Neuronal stem cell (in vitro differentiated cells): ENCODE results near the gene ARID4B.

Experiments
- DNase-seq: peaks from one replicate; pipeline ENCODE4 v3.0.0-alpha.2; 2013; ENCODE audit warnings: low spot score
- H2AFZ ChIP-seq: one replicate; pipeline ENCODE4 v1.6.1; 2013; ENCODE audit warnings: mild to moderate bottlenecking, low read length, inconsistent platforms
- H2AK5ac ChIP-seq: 2 replicates; pipeline ENCODE4 v1.6.1; 2013; ENCODE audit warnings: low read depth, mild to moderate bottlenecking, inconsistent platforms, low read length, moderate library complexity, mixed read lengths
- H2BK120ac ChIP-seq: 2 replicates; pipeline ENCODE4 v1.6.1; 2013; ENCODE audit warnings: low read depth, mild to moderate bottlenecking, inconsistent platforms, low read length, moderate library complexity, mixed read lengths
- H2BK12ac ChIP-seq: one replicate; pipeline ENCODE4 v1.6.1; 2013; ENCODE audit warnings: low read length, inconsistent platforms
- H2BK15ac ChIP-seq: 2 replicates; pipeline ENCODE4 v1.6.1; 2013; ENCODE audit warnings: mild to moderate bottlenecking, low read length, inconsistent platforms, mixed read lengths
- H2BK5ac ChIP-seq: one replicate; pipeline ENCODE4 v1.6.1; 2013; ENCODE audit warnings: inconsistent platforms, mild to moderate bottlenecking, low read length, moderate library complexity
- H3K14ac ChIP-seq: one replicate; pipeline ENCODE4 v1.6.1; 2013; ENCODE audit warnings: low read length, inconsistent platforms
- H3K18ac ChIP-seq: 2 replicates; pipeline ENCODE4 v1.6.1; 2013; ENCODE audit warnings: low read length, inconsistent platforms
- H3K23ac ChIP-seq: 2 replicates; pipeline ENCODE4 v1.6.1; 2013; ENCODE audit warnings: low read depth, mild to moderate bottlenecking, mixed read lengths, low read length, inconsistent platforms; ENCODE audit not compliant: poor library complexity
- H3K27ac ChIP-seq: replicated peaks from 3 replicates; pipeline ENCODE4 v1.5.1; 2013; ENCODE audit warnings: low read length, inconsistent platforms
- H3K27me3 ChIP-seq, 3 experiments: 2 replicates each; pipeline ENCODE4 v1.6.1; 2013; ENCODE audit warnings: low read length in 3 of 3, mild to moderate bottlenecking in 2 of 3, inconsistent platforms in 1 of 3, low read depth in 1 of 3, mixed read lengths in 1 of 3, moderate library complexity in 1 of 3; ENCODE audit not compliant: control insufficient read depth in 3 of 3, insufficient read depth in 3 of 3
- H3K36me3 ChIP-seq, 2 donors: replicated peaks in 1 of 2; 2 replicates each; pipeline ENCODE4 v1.6.1; 2013; ENCODE audit warnings: low read length in 2 of 2; ENCODE audit not compliant: control insufficient read depth in 2 of 2, insufficient read depth in 2 of 2
- H3K4ac ChIP-seq: 2 replicates; pipeline ENCODE4 v1.6.1; 2013; ENCODE audit warnings: inconsistent platforms, mild to moderate bottlenecking, low read length, moderate library complexity
- H3K4me1 ChIP-seq, 2 donors: 1 replicate in 1 of 2; 2 replicates in 1 of 2; pipeline ENCODE4 v1.6.1; 2013; ENCODE audit warnings: low read length in 2 of 2, low read depth in 1 of 2; ENCODE audit not compliant: control insufficient read depth in 2 of 2, insufficient read depth in 1 of 2
- H3K4me2 ChIP-seq: one replicate; pipeline ENCODE4 v1.6.1; 2013; ENCODE audit warnings: mild to moderate bottlenecking, low read length, inconsistent platforms; ENCODE audit not compliant: insufficient read depth, poor library complexity, severe bottlenecking
- H3K4me3 ChIP-seq, 2 donors: 2 replicates each; pipeline ENCODE4 v1.5.1; 2013; ENCODE audit warnings: low read length in 2 of 2, mild to moderate bottlenecking in 2 of 2, inconsistent platforms in 1 of 2, moderate library complexity in 1 of 2
- H3K79me1 ChIP-seq: one replicate; pipeline ENCODE4 v1.6.1; 2013; ENCODE audit warnings: low read depth, mild to moderate bottlenecking, inconsistent platforms, low read length, moderate library complexity
- H3K9ac ChIP-seq: one replicate; pipeline ENCODE4 v1.6.1; 2013; ENCODE audit warnings: mild to moderate bottlenecking, low read depth, low read length, inconsistent platforms; ENCODE audit not compliant: poor library complexity
- H3K9me3 ChIP-seq, 2 donors: replicated peaks in 1 of 2; 2 replicates each; pipeline versions ENCODE3 to v1.6.1; 2013; ENCODE audit warnings: low read length in 2 of 2, mild to moderate bottlenecking in 2 of 2, inconsistent platforms in 1 of 2, low read depth in 1 of 2, mixed read lengths in 1 of 2, moderate library complexity in 1 of 2; ENCODE audit not compliant: control insufficient read depth in 2 of 2, insufficient read depth in 1 of 2
- H4K8ac ChIP-seq: one replicate; pipeline ENCODE4 v1.6.1; 2013; ENCODE audit warnings: low read depth, mild to moderate bottlenecking, inconsistent platforms, low read length, moderate library complexity
- H4K91ac ChIP-seq: one replicate; pipeline ENCODE4 v1.6.1; 2013; ENCODE audit warnings: low read length, low read depth, mild to moderate bottlenecking, inconsistent platforms; ENCODE audit not compliant: poor library complexity
- WGBS, 2 donors: extraction: QIAGEN DNeasy Blood & Tissue Kit; methylation state at CpG; one replicate each; pipeline ENCODE4 v1.1.7; 2013; ENCODE audit warnings: missing lambda C conversion rate in 2 of 2, mixed read lengths in 1 of 2; ENCODE audit not compliant: insufficient read length in 2 of 2, insufficient replicate concordance in 1 of 2; ENCODE audit errors: extremely low coverage in 2 of 2; 5-methylcytosine and 5-hydroxymethylcytosine counted together

The ARID4B gene

GRCh38 chr1:235240960-235241359, 87.0 kb downstream of the ARID4B start:
- Histone ChIP-seq H2BK120ac (no peak overlapping the region), H4K8ac (no peak overlapping the region), H3K14ac (no peak overlapping the region), H3K4me1 (no peaks in the 10 kb centered on the region), H2AK5ac (no peak overlapping the region), H2BK15ac (no peak overlapping the region), H3K4ac (no peak overlapping the region), H3K9me3 (no peaks in the 10 kb centered on the region), H2BK5ac (no peak overlapping the region), H3K79me1 (no peaks in the 10 kb centered on the region), H2AFZ (no peak overlapping the region), H3K36me3 (peaks cover 7 to 85% of the 10 kb centered on the region in 2 donors), H4K91ac (no peak overlapping the region), H2BK12ac (no peak overlapping the region), H3K27ac (no peak overlapping the region), H3K18ac (no peak overlapping the region), H3K4me3 (no peak overlapping the region), H3K27me3 (no peaks in the 10 kb centered on the region), H3K4me2 (no peak overlapping the region), H3K9ac (no peak overlapping the region), H3K23ac (no peak overlapping the region)
- no peak for DNase-seq

GRCh38 chr1:235239851-235240250, 88.1 kb downstream of the ARID4B start:
- Histone ChIP-seq H2AFZ (no peak overlapping the region), H3K23ac (no peak overlapping the region), H4K91ac (no peak overlapping the region), H2BK120ac (no peak overlapping the region), H3K9ac (no peak overlapping the region), H3K9me3 (no peaks in the 10 kb centered on the region), H3K4me3 (no peak overlapping the region), H2BK12ac (no peak overlapping the region), H3K18ac (no peak overlapping the region), H2BK5ac (no peak overlapping the region), H3K4ac (no peak overlapping the region), H3K79me1 (no peaks in the 10 kb centered on the region), H2AK5ac (no peak overlapping the region), H3K27me3 (no peaks in the 10 kb centered on the region), H3K4me2 (no peak overlapping the region), H3K27ac (no peak overlapping the region), H3K14ac (no peak overlapping the region), H2BK15ac (no peak overlapping the region), H3K36me3 (peaks cover 8 to 85% of the 10 kb centered on the region in 2 donors), H4K8ac (no peak overlapping the region), H3K4me1 (no peaks in the 10 kb centered on the region)
- no peak for DNase-seq
- WGBS, 2 donors, result no CpG with 5 or more reads among the region's 2 CpGs

- no peak overlapping the region for H2BK12ac ChIP-seq
- H2BK5ac ChIP-seq, result no peak overlapping the region
- no peak overlapping the region for H3K18ac ChIP-seq
- no CpG with 5 or more reads among the region's 4 CpGs for WGBS, 2 donors
- H4K8ac ChIP-seq, result no peak overlapping the region
- H2AK5ac ChIP-seq, result no peak overlapping the region
- no peak overlapping the region for H2BK15ac ChIP-seq
- no peak overlapping the region for H4K91ac ChIP-seq
- H3K79me1 ChIP-seq, result no peaks in the 10 kb centered on the region
- H3K36me3 ChIP-seq, result peaks cover 8 to 85% of the 10 kb centered on the region in 2 donors
- H3K9me3 ChIP-seq, result no peaks in the 10 kb centered on the region
- H3K9ac ChIP-seq, result no peak overlapping the region
- no peaks in the 10 kb centered on the region for H3K27me3 ChIP-seq
- no peak overlapping the region for H2BK120ac ChIP-seq
- no peak overlapping the region for H3K4ac ChIP-seq
- H3K4me1 ChIP-seq, result no peaks in the 10 kb centered on the region
- no peak overlapping the region for H3K23ac ChIP-seq
- H3K14ac ChIP-seq, result no peak overlapping the region
- no peak overlapping the region for H3K4me2 ChIP-seq
- no peak overlapping the region for H2AFZ ChIP-seq
- H3K4me3 ChIP-seq, result no peak overlapping the region
- no peak for DNase-seq
- no peak overlapping the region for H3K27ac ChIP-seq
Measured at GRCh38 chr1:235238558-235238957, 89.4 kb downstream of the ARID4B start.

GRCh38 chr1:235236128-235236527, 91.9 kb downstream of the ARID4B start:
- Histone ChIP-seq H3K79me1 (no peaks in the 10 kb centered on the region), H4K91ac (no peak overlapping the region), H3K4me3 (no peak overlapping the region), H3K4ac (no peak overlapping the region), H4K8ac (no peak overlapping the region), H3K4me1 (no peaks in the 10 kb centered on the region), H2BK15ac (no peak overlapping the region), H3K27me3 (no peaks in the 10 kb centered on the region), H3K18ac (no peak overlapping the region), H3K36me3 (peaks cover 8 to 91% of the 10 kb centered on the region in 2 donors), H3K14ac (no peak overlapping the region), H2AFZ (no peak overlapping the region), H2BK12ac (no peak overlapping the region), H3K27ac (no peak overlapping the region), H3K9ac (no peak overlapping the region), H3K23ac (no peak overlapping the region), H2AK5ac (no peak overlapping the region), H3K9me3 (no peaks in the 10 kb centered on the region), H2BK5ac (no peak overlapping the region), H3K4me2 (no peak overlapping the region), H2BK120ac (no peak overlapping the region)
- DNase-seq, result no peak
- whole genome bisulfite sequencing, 2 donors, result no CpG with 5 or more reads among the region's 5 CpGs
